Keratinocyte (primary cell): ENCODE results near the gene KLHL29. TPM values are rescaled to one million over a fixed set of nuclear protein-coding genes. Genes with fewer than 3 reads are reported as not detected.

Experiments used
- DNase-seq: peaks from one replicate; pipeline ENCODE4 v3.0.0-alpha.2; 2011; ENCODE audit warnings: low read depth, missing footprints, low spot score
- FAIRE-seq: peaks from 2 replicates; lab custom pipeline; 2011; peaks lifted over from hg19 to GRCh38; lab: Jason Lieb, UNC
- H2AFZ ChIP-seq: 2 replicates; pipeline ENCODE4 v1.6.0; 2012; ENCODE audit warnings: low read length, control low read depth, inconsistent platforms; ENCODE audit not compliant: control insufficient read depth
- H3K27ac ChIP-seq: 2 replicates; pipeline ENCODE4 v1.5.1; 2011; ENCODE audit warnings: low read length; ENCODE audit not compliant: control insufficient read depth, insufficient read depth
- H3K27me3 ChIP-seq: 3 replicates; pipeline ENCODE4 v1.6.0; 2011; ENCODE audit warnings: low read length; ENCODE audit not compliant: control insufficient read depth, insufficient read depth; ENCODE audit errors: extremely low read depth
- H3K36me3 ChIP-seq, 2 experiments: 2 replicates in 1 of 2; 3 replicates in 1 of 2; pipeline ENCODE4 v1.5.1; 2011; ENCODE audit warnings: low read length in 2 of 2, mild to moderate bottlenecking in 1 of 2; ENCODE audit not compliant: control insufficient read depth in 2 of 2, insufficient read depth in 2 of 2; ENCODE audit errors: extremely low read depth in 1 of 2
- H3K4me1 ChIP-seq: 3 replicates; pipeline ENCODE4 v1.5.1; 2011; ENCODE audit warnings: low read length; ENCODE audit not compliant: control insufficient read depth, insufficient read depth; ENCODE audit errors: extremely low read depth
- H3K4me2 ChIP-seq: 3 replicates; pipeline ENCODE4 v1.6.0; 2011; ENCODE audit warnings: low read depth, low read length; ENCODE audit not compliant: control insufficient read depth, insufficient read depth; ENCODE audit errors: extremely low read depth
- H3K4me3 ChIP-seq, 3 experiments: fragments of 200-600 bp in 1 of 3; sonication (generic) in 1 of 3; 2 replicates in 2 of 3; 3 replicates in 1 of 3; pipeline ENCODE4 v1.5.1; 2011 to 2016; ENCODE audit warnings: low read length in 3 of 3, mild to moderate bottlenecking in 3 of 3, control low read depth in 2 of 3, inconsistent platforms in 1 of 3, low read depth in 1 of 3, mixed read lengths in 1 of 3, mixed run types in 1 of 3, moderate library complexity in 1 of 3; ENCODE audit not compliant: control insufficient read depth in 2 of 3, insufficient read depth in 2 of 3; ENCODE audit errors: extremely low read depth in 1 of 3
- H3K79me2 ChIP-seq: 2 replicates; pipeline ENCODE4 v1.6.0; 2012; ENCODE audit warnings: low read length; ENCODE audit not compliant: control insufficient read depth, insufficient read depth
- H3K9ac ChIP-seq: 3 replicates; pipeline ENCODE4 v1.6.0; 2011; ENCODE audit warnings: low read length; ENCODE audit not compliant: control insufficient read depth, insufficient read depth; ENCODE audit errors: extremely low read depth
- H3K9me1 ChIP-seq: 3 replicates; pipeline ENCODE4 v1.6.0; 2011; ENCODE audit warnings: low read length; ENCODE audit not compliant: control insufficient read depth, insufficient read depth; ENCODE audit errors: extremely low read depth
- H3K9me3 ChIP-seq: 2 replicates; pipeline ENCODE4 v1.5.1; 2012; ENCODE audit warnings: low read depth, low read length; ENCODE audit not compliant: control insufficient read depth
- H4K20me1 ChIP-seq: 3 replicates; pipeline ENCODE4 v1.6.0; 2011; ENCODE audit warnings: low read length; ENCODE audit not compliant: control insufficient read depth, insufficient read depth; ENCODE audit errors: extremely low read depth
- EZH2 ChIP-seq: IDR thresholded peaks from one replicate; pipeline ENCODE4 v1.6.1; 2012; ENCODE audit warnings: inconsistent platforms, mild to moderate bottlenecking, low read length, moderate library complexity
- dilution Hi-C: fragments of 300-500 bp; cut with MboI; formaldehyde crosslinking; loops from one replicate; pipeline ENCODE4 v1.7.0; 2020; ENCODE audit warnings: low sequenced_read_pairs; ENCODE audit not compliant: extremely low pct_ligation_motif_present
- polyA plus RNA-seq, 5 experiments: library from polyadenylated mRNA; depleted of rRNA in 3 of 5; stranded (reverse) in 3 of 5; stranded (forward) in 1 of 5; unstranded in 1 of 5; fragments of >200 nt; gene quantifications; 1 replicate in 1 of 5; 2 replicates in 3 of 5; 3 replicates in 1 of 5; pipeline versions ENCODE4 v1.2.1 to v1.2.3, GENCODE V29; 2011 to 2012; ENCODE audit warnings: missing spikeins in 2 of 5, low read depth in 1 of 5, low replicate concordance in 1 of 5
- TF ChIP-seq, protein P1 (sequence below), 3 experiments: IDR thresholded peaks in 1 of 3; conservative IDR thresholded peaks in 1 of 3; optimal IDR thresholded peaks in 1 of 3; 2 replicates in 2 of 3; 3 replicates in 1 of 3; pipeline versions ENCODE3 to v1.5.1; 2011; ENCODE audit warnings: low read length in 3 of 3, mild to moderate bottlenecking in 3 of 3, moderate library complexity in 2 of 3, control low read depth in 1 of 3, inconsistent platforms in 1 of 3; ENCODE audit not compliant: insufficient read depth in 2 of 3; ENCODE audit errors: extremely low read depth in 1 of 3

The KLHL29 gene
- polyA plus RNA-seq, 1 donor (not counting 4 experiments of a cell fraction or from before 2014, with no cell fraction given), result 4.7 TPM

GRCh38 chr2:23571085-23571484 is 186.1 kb downstream of the KLHL29 start:
- H3K4me1 ChIP-seq, result no peaks in the 10 kb centered on the region
- H2AFZ ChIP-seq, result no peak overlapping the region
- H3K9ac ChIP-seq, result no peak overlapping the region
- no peaks in the 10 kb centered on the region for H3K36me3 ChIP-seq
- H3K9me3 ChIP-seq, result no peaks in the 10 kb centered on the region
- FAIRE-seq (no peak), DNase-seq (no peak)
- H3K4me2 ChIP-seq, result no peak overlapping the region
- H3K9me1 ChIP-seq, result no peaks in the 10 kb centered on the region
- TF ChIP-seq EZH2, result no peak
- TF ChIP-seq, protein P1, sequence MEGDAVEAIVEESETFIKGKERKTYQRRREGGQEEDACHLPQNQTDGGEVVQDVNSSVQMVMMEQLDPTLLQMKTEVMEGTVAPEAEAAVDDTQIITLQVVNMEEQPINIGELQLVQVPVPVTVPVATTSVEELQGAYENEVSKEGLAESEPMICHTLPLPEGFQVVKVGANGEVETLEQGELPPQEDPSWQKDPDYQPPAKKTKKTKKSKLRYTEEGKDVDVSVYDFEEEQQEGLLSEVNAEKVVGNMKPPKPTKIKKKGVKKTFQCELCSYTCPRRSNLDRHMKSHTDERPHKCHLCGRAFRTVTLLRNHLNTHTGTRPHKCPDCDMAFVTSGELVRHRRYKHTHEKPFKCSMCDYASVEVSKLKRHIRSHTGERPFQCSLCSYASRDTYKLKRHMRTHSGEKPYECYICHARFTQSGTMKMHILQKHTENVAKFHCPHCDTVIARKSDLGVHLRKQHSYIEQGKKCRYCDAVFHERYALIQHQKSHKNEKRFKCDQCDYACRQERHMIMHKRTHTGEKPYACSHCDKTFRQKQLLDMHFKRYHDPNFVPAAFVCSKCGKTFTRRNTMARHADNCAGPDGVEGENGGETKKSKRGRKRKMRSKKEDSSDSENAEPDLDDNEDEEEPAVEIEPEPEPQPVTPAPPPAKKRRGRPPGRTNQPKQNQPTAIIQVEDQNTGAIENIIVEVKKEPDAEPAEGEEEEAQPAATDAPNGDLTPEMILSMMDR (optimal IDR thresholded peaks at IDR 0.05 in 1 of 3, IDR thresholded peaks at IDR 0.05 in 1 of 3, conservative IDR thresholded peaks at IDR 0.05 in 1 of 3; ENCODE audit: extremely low read depth in 1 of 3, insufficient read depth in 2 of 3, low read length in 3 of 3), result no peak
- no peak overlapping the region for H3K27ac ChIP-seq
- no peaks in the 10 kb centered on the region for H3K27me3 ChIP-seq
- no peaks in the 10 kb centered on the region for H4K20me1 ChIP-seq
- dilution Hi-C loops, result no loop called here
- H3K4me3 ChIP-seq, result no peak overlapping the region
- no peaks in the 10 kb centered on the region for H3K79me2 ChIP-seq

GRCh38 chr2:23571527-23572282 is 186.7 kb downstream of the KLHL29 start:
- H3K9ac ChIP-seq, result no peak overlapping the region
- H3K36me3 ChIP-seq, result no peaks in the 10 kb centered on the region
- DNase-seq (no peak), FAIRE-seq (no peak)
- dilution Hi-C loops, result no loop called here
- H3K27ac ChIP-seq, result no peak overlapping the region
- H3K27me3 ChIP-seq, result no peaks in the 10 kb centered on the region
- no peak for TF ChIP-seq EZH2
- TF ChIP-seq, protein P1 (optimal IDR thresholded peaks at IDR 0.05 in 1 of 3, IDR thresholded peaks at IDR 0.05 in 1 of 3, conservative IDR thresholded peaks at IDR 0.05 in 1 of 3; ENCODE audit: extremely low read depth in 1 of 3, insufficient read depth in 2 of 3, low read length in 3 of 3), result no peak
- H2AFZ ChIP-seq, result no peak overlapping the region
- no peaks in the 10 kb centered on the region for H4K20me1 ChIP-seq
- no peak overlapping the region for H3K4me2 ChIP-seq
- H3K79me2 ChIP-seq, result no peaks in the 10 kb centered on the region
- H3K9me3 ChIP-seq, result no peaks in the 10 kb centered on the region
- no peaks in the 10 kb centered on the region for H3K4me1 ChIP-seq
- no peak overlapping the region for H3K4me3 ChIP-seq
- H3K9me1 ChIP-seq, result no peaks in the 10 kb centered on the region
